ENCODE data around the gene SLC26A11.

Gene SLC26A11

GRCh38 chr17:80251966-80252365 lies 31.7 kb downstream of the SLC26A11 start:
- no peak overlapping the region for H3K4me3 ChIP-seq (ENCODE audit: low read depth, low read length)
- H3K18ac ChIP-seq (ENCODE audit: low read length), result no peak overlapping the region
- H3K4me2 ChIP-seq (ENCODE audit: low read length), result no peak overlapping the region
- H3K27ac ChIP-seq (ENCODE audit: low read depth, low read length), result no peak overlapping the region
- no peak overlapping the region for H2BK5ac ChIP-seq (ENCODE audit: low read depth, low read length, poor library complexity)
- H2AK5ac ChIP-seq (ENCODE audit: low read length), result no peak overlapping the region
- no peaks in the 10 kb centered on the region for H3K27me3 ChIP-seq (ENCODE audit: insufficient read depth, low read length)
- WGBS (ENCODE audit: extremely low coverage, insufficient coverage, insufficient read length), result no CpG with 5 or more reads among the region's 11 CpGs
- H3K79me2 ChIP-seq (ENCODE audit: control insufficient read depth, insufficient read depth, low read length, poor library complexity), result no peaks in the 10 kb centered on the region
- H4K12ac ChIP-seq (ENCODE audit: low read depth, low read length), result no peak overlapping the region
- DNase-seq, result no peak
- H3K14ac ChIP-seq (ENCODE audit: low read length), result no peak overlapping the region
- no peak overlapping the region for H4K91ac ChIP-seq (ENCODE audit: low read depth, low read length)
- no peaks in the 10 kb centered on the region for H3K9me3 ChIP-seq (ENCODE audit: insufficient read depth, low read depth, low read length)
- no peak overlapping the region for H2BK120ac ChIP-seq (ENCODE audit: insufficient read depth, low read length, poor library complexity)
- no peak overlapping the region for H4K8ac ChIP-seq (ENCODE audit: low read depth, low read length)
- H3K36me3 ChIP-seq (ENCODE audit: control insufficient read depth in 1 of 2, insufficient read depth in 2 of 2, low read length in 2 of 2), result peaks cover 35% of the 10 kb centered on the region in 2 experiments
- H3K4me1 ChIP-seq (ENCODE audit: control insufficient read depth in 1 of 2, insufficient read depth in 2 of 2, low read length in 2 of 2), result peaks cover 12 to 13% of the 10 kb centered on the region in 2 experiments
- peaks cover 13% of the 10 kb centered on the region for H3K79me1 ChIP-seq (ENCODE audit: low read length)
- H3K4ac ChIP-seq (ENCODE audit: low read depth, low read length), result no peak overlapping the region
- no peak overlapping the region for H3K23ac ChIP-seq (ENCODE audit: low read length)
- H3K9ac ChIP-seq (ENCODE audit: low read length), result no peak overlapping the region
- no peak overlapping the region for H2AFZ ChIP-seq (ENCODE audit: insufficient read depth, low read length, poor library complexity)
- no peak overlapping the region for H2BK12ac ChIP-seq (ENCODE audit: low read length)

- H3K4me3 ChIP-seq (ENCODE audit: low read depth, low read length), result no peak overlapping the region
- H3K23ac ChIP-seq (ENCODE audit: low read length), result no peak overlapping the region
- WGBS (ENCODE audit: extremely low coverage, insufficient coverage, insufficient read length), result no CpG with 5 or more reads among the region's 13 CpGs
- H3K36me3 ChIP-seq (ENCODE audit: control insufficient read depth in 1 of 2, insufficient read depth in 2 of 2, low read length in 2 of 2), result peaks cover 30 to 32% of the 10 kb centered on the region in 2 experiments
- H4K12ac ChIP-seq (ENCODE audit: low read depth, low read length), result no peak overlapping the region
- H2BK12ac ChIP-seq (ENCODE audit: low read length), result no peak overlapping the region
- no peak overlapping the region for H2AFZ ChIP-seq (ENCODE audit: insufficient read depth, low read length, poor library complexity)
- peaks cover 12 to 13% of the 10 kb centered on the region in 2 experiments for H3K4me1 ChIP-seq (ENCODE audit: control insufficient read depth in 1 of 2, insufficient read depth in 2 of 2, low read length in 2 of 2)
- no peak overlapping the region for H3K4ac ChIP-seq (ENCODE audit: low read depth, low read length)
- no peak overlapping the region for H2BK5ac ChIP-seq (ENCODE audit: low read depth, low read length, poor library complexity)
- H3K18ac ChIP-seq (ENCODE audit: low read length), result no peak overlapping the region
- no peak overlapping the region for H4K8ac ChIP-seq (ENCODE audit: low read depth, low read length)
- H3K9me3 ChIP-seq (ENCODE audit: insufficient read depth, low read depth, low read length), result no peaks in the 10 kb centered on the region
- no peak overlapping the region for H3K9ac ChIP-seq (ENCODE audit: low read length)
- no peak overlapping the region for H3K14ac ChIP-seq (ENCODE audit: low read length)
- H3K4me2 ChIP-seq (ENCODE audit: low read length), result no peak overlapping the region
- H3K79me2 ChIP-seq (ENCODE audit: control insufficient read depth, insufficient read depth, low read length, poor library complexity), result no peaks in the 10 kb centered on the region
- H3K79me1 ChIP-seq (ENCODE audit: low read length), result peaks cover 13% of the 10 kb centered on the region
- no peak overlapping the region for H2AK5ac ChIP-seq (ENCODE audit: low read length)
- DNase-seq, result peak; percentile 70 to 83
- no peak overlapping the region for H2BK120ac ChIP-seq (ENCODE audit: insufficient read depth, low read length, poor library complexity)
- H3K27ac ChIP-seq (ENCODE audit: low read depth, low read length), result no peak overlapping the region
- no peak overlapping the region for H4K91ac ChIP-seq (ENCODE audit: low read depth, low read length)
- H3K27me3 ChIP-seq (ENCODE audit: insufficient read depth, low read length), result no peaks in the 10 kb centered on the region
Observed at GRCh38 chr17:80252871-80253270, 32.6 kb downstream of the SLC26A11 start.

GRCh38 chr17:80253631-80254395 lies 33.6 kb downstream of the SLC26A11 start:
- Histone ChIP-seq H3K79me1 (ENCODE audit: low read length) (peaks cover 13% of the 10 kb centered on the region), H3K27ac (ENCODE audit: low read depth, low read length) (peak overlapping the region; percentile 78), H2BK120ac (ENCODE audit: insufficient read depth, low read length, poor library complexity) (peak overlapping the region; percentile 44), H2BK12ac (ENCODE audit: low read length) (peak overlapping the region; percentile 85), H3K79me2 (ENCODE audit: control insufficient read depth, insufficient read depth, low read length, poor library complexity) (no peaks in the 10 kb centered on the region), H4K8ac (ENCODE audit: low read depth, low read length) (peak overlapping the region; percentile 52), H3K23ac (ENCODE audit: low read length) (no peak overlapping the region), H3K18ac (ENCODE audit: low read length) (peak overlapping the region; percentile 79), H3K27me3 (ENCODE audit: insufficient read depth, low read length) (no peaks in the 10 kb centered on the region), H2AFZ (ENCODE audit: insufficient read depth, low read length, poor library complexity) (peak overlapping the region; percentile 7), H4K91ac (ENCODE audit: low read depth, low read length) (peak overlapping the region; percentile 89), H3K36me3 (ENCODE audit: control insufficient read depth in 1 of 2, insufficient read depth in 2 of 2, low read length in 2 of 2) (peaks cover 24 to 26% of the 10 kb centered on the region in 2 experiments), H3K4me1 (ENCODE audit: control insufficient read depth in 1 of 2, insufficient read depth in 2 of 2, low read length in 2 of 2) (peaks cover 12 to 13% of the 10 kb centered on the region in 2 experiments), H3K14ac (ENCODE audit: low read length) (peak overlapping the region; percentile 85), H3K9me3 (ENCODE audit: insufficient read depth, low read depth, low read length) (no peaks in the 10 kb centered on the region), H2AK5ac (ENCODE audit: low read length) (peak overlapping the region; percentile 91), H4K12ac (ENCODE audit: low read depth, low read length) (peak overlapping the region; percentile 66), H3K9ac (ENCODE audit: low read length) (no peak overlapping the region), H3K4me2 (ENCODE audit: low read length) (no peak overlapping the region), H2BK5ac (ENCODE audit: low read depth, low read length, poor library complexity) (peak overlapping the region; percentile 64), H3K4me3 (ENCODE audit: low read depth, low read length) (no peak overlapping the region), H3K4ac (ENCODE audit: low read depth, low read length) (peak overlapping the region; percentile 47)
- DNase-seq, result peak; percentile 82 to 93
- 71% methylated on average over 1 of the region's 21 CpGs for WGBS (ENCODE audit: extremely low coverage, insufficient coverage, insufficient read length)

GRCh38 chr17:80254396-80255251 lies 34.4 kb downstream of the SLC26A11 start:
- H4K8ac ChIP-seq (ENCODE audit: low read depth, low read length), result peak overlapping the region; percentile 45
- H3K27ac ChIP-seq (ENCODE audit: low read depth, low read length), result peak overlapping the region; percentile 78
- H3K14ac ChIP-seq (ENCODE audit: low read length), result peak overlapping the region; percentile 50
- peak overlapping the region; percentile 44 for H2BK120ac ChIP-seq (ENCODE audit: insufficient read depth, low read length, poor library complexity)
- H2BK12ac ChIP-seq (ENCODE audit: low read length), result peak overlapping the region; percentile 61
- H2BK5ac ChIP-seq (ENCODE audit: low read depth, low read length, poor library complexity), result peak overlapping the region; percentile 63
- no peak overlapping the region for H3K4me3 ChIP-seq (ENCODE audit: low read depth, low read length)
- no peak overlapping the region for H2AFZ ChIP-seq (ENCODE audit: insufficient read depth, low read length, poor library complexity)
- no peaks in the 10 kb centered on the region for H3K27me3 ChIP-seq (ENCODE audit: insufficient read depth, low read length)
- WGBS (ENCODE audit: extremely low coverage, insufficient coverage, insufficient read length), result no CpG with 5 or more reads among the region's 13 CpGs
- peak; percentile 96 to 99 for DNase-seq
- peaks cover 13 to 14% of the 10 kb centered on the region in 2 experiments for H3K4me1 ChIP-seq (ENCODE audit: control insufficient read depth in 1 of 2, insufficient read depth in 2 of 2, low read length in 2 of 2)
- peak overlapping the region; percentile 2 for H2AK5ac ChIP-seq (ENCODE audit: low read length)
- H3K79me1 ChIP-seq (ENCODE audit: low read length), result peaks cover 14% of the 10 kb centered on the region
- H3K4me2 ChIP-seq (ENCODE audit: low read length), result peak overlapping the region; percentile 26
- no peaks in the 10 kb centered on the region for H3K79me2 ChIP-seq (ENCODE audit: control insufficient read depth, insufficient read depth, low read length, poor library complexity)
- no peaks in the 10 kb centered on the region for H3K9me3 ChIP-seq (ENCODE audit: insufficient read depth, low read depth, low read length)
- H3K9ac ChIP-seq (ENCODE audit: low read length), result no peak overlapping the region
- H4K12ac ChIP-seq (ENCODE audit: low read depth, low read length), result no peak overlapping the region
- H3K23ac ChIP-seq (ENCODE audit: low read length), result no peak overlapping the region
- peak overlapping the region; percentile 3 for H3K4ac ChIP-seq (ENCODE audit: low read depth, low read length)
- no peak overlapping the region for H3K18ac ChIP-seq (ENCODE audit: low read length)
- peak overlapping the region; percentile 89 for H4K91ac ChIP-seq (ENCODE audit: low read depth, low read length)
- H3K36me3 ChIP-seq (ENCODE audit: control insufficient read depth in 1 of 2, insufficient read depth in 2 of 2, low read length in 2 of 2), result peaks cover 18 to 19% of the 10 kb centered on the region in 2 experiments
